Cardiac septum (tissue), 1 donor: Measurements from ENCODE around the gene MINDY2. TPM values are rescaled to one million over a fixed set of nuclear protein-coding genes. Genes with fewer than 3 reads are reported as not detected.
A peak's percentile ranks its signal among the peaks of the same experiment; 100 is the strongest.
"Not testable (repeated sequence)": the region's sequence is repeated elsewhere in the genome, so short reads cannot be mapped to it uniquely, and the experiment has no call there.

ENCODE experiments used
- DNase-seq: peaks from one replicate; pipeline ENCODE4 v3.0.0-alpha.2; 2020; ENCODE audit warnings: low spot score
- intact Hi-C: fragments of 100-400 bp; cut with DNase I; formaldehyde crosslinking; loops from one replicate; pipeline ENCODE4 v1.14.0; 2022
- total RNA-seq: library from RNA; stranded (reverse); fragmentation: NEBNext Ultra II Directional; extraction: Animal tissue kit (Norgen Biotek cat#: 25700); gene quantifications from one replicate; pipeline ENCODE4 v1.2.1, GENCODE V29; 2021
- donor health status: DM: no; HTN: no; CAD: no.

The MINDY2 gene
- total RNA-seq, 1 donor from 2014 or later = 33.4 TPM

GRCh38 chr15:58748852-58749531, 22.1 kb upstream of the MINDY2 start:
- peak; percentile 84 for DNase-seq
- intact Hi-C loops = loop anchor here (1.0 to 10.0 kb wide), 7 partner anchors 22 to 522 kb away; partner anchors contain the start of genes MINDY2 and SLTM

GRCh38 chr15:58749532-58750337, 21.4 kb upstream of the MINDY2 start, which contains the start of gene ADAM10:
TSS of gene ADAM10 (minus strand) at chr15:58749707. CDS start at chr15:58749534, 173 bp downstream.
- peak; percentile 100 for DNase-seq
- intact Hi-C loops = loop anchor here (1.0 to 10.0 kb wide), 8 partner anchors 22 to 522 kb away; partner anchors contain the start of genes MINDY2 and SLTM

- intact Hi-C loops = loop anchor here (5.0 kb wide), 1 partner anchor 485 kb away; no protein-coding TSS in a partner anchor
- DNase-seq = no peak
Observed at GRCh38 chr15:58752716-58753115, 18.4 kb upstream of the MINDY2 start.

- no peak for DNase-seq
- intact Hi-C loops = no loop called here
Observed at GRCh38 chr15:58755350-58755749, 15.8 kb upstream of the MINDY2 start.

- DNase-seq = no peak
- intact Hi-C loops = no loop called here
Observed at GRCh38 chr15:58755956-58756355, 15.1 kb upstream of the MINDY2 start.

GRCh38 chr15:58758141-58758540, 13.0 kb upstream of the MINDY2 start:
- no peak for DNase-seq
- intact Hi-C loops = no loop called here

- intact Hi-C loops = no loop called here
- no peak for DNase-seq
Observed at GRCh38 chr15:58760385-58761009, 10.6 kb upstream of the MINDY2 start.

GRCh38 chr15:58761010-58761388, 10.1 kb upstream of the MINDY2 start:
- DNase-seq = no peak
- intact Hi-C loops = no loop called here

- intact Hi-C loops = no loop called here
- DNase-seq = no peak
Observed at GRCh38 chr15:58762285-58762684, 8.8 kb upstream of the MINDY2 start.

- intact Hi-C loops = no loop called here
- DNase-seq = no peak
Observed at GRCh38 chr15:58762731-58763130, 8.4 kb upstream of the MINDY2 start.

GRCh38 chr15:58764468-58764867, 6.6 kb upstream of the MINDY2 start:
- intact Hi-C loops = no loop called here
- no peak for DNase-seq

GRCh38 chr15:58766290-58766689, 4.8 kb upstream of the MINDY2 start:
- no peak for DNase-seq
- intact Hi-C loops = no loop called here

- intact Hi-C loops, DNase-seq: not testable (repeated sequence)
Observed at GRCh38 chr15:58768601-58769004, 2.5 kb upstream of the MINDY2 start.

GRCh38 chr15:58770519-58770856, 614 bp upstream of the MINDY2 start:
- intact Hi-C loops = loop anchor here (2.0 to 10.0 kb wide), 2 partner anchors 162 to 546 kb away; partner anchors contain the start of gene SLTM
- DNase-seq = no peak

GRCh38 chr15:58771621-58772250, 634 bp downstream of the MINDY2 start:
- intact Hi-C loops = loop anchor here (1.0 to 10.0 kb wide), 3 partner anchors 22 to 547 kb away; partner anchors contain the start of genes ADAM10 and SLTM
- peak; percentile 81 for DNase-seq

GRCh38 chr15:58773024-58773423, 1.9 kb downstream of the MINDY2 start:
- intact Hi-C loops = loop anchor here (10.0 kb wide), 1 partner anchor 548 kb away; no protein-coding TSS in a partner anchor
- no peak for DNase-seq

GRCh38 chr15:58775402-58775801, 4.3 kb downstream of the MINDY2 start:
- no peak for DNase-seq
- intact Hi-C loops = loop anchor here (10.0 kb wide), 1 partner anchor 551 kb away; no protein-coding TSS in a partner anchor

- DNase-seq = no peak
- intact Hi-C loops = loop anchor here (10.0 kb wide), 1 partner anchor 552 kb away; no protein-coding TSS in a partner anchor
Observed at GRCh38 chr15:58777107-58777506, 6.0 kb downstream of the MINDY2 start.

GRCh38 chr15:58779554-58779953, 8.5 kb downstream of the MINDY2 start:
- intact Hi-C loops = loop anchor here (10.0 kb wide), 1 partner anchor 555 kb away; no protein-coding TSS in a partner anchor
- DNase-seq = no peak
